Kidney (tissue), 14 donors: ENCODE data around the gene ASAH2B. TPM values are rescaled to one million over a fixed set of nuclear protein-coding genes. Genes with fewer than 3 reads are reported as not detected.

Experiments used
- DNase-seq, 5 donors: peaks; one replicate each; pipeline ENCODE4 v3.0.0-alpha.2; 2013 to 2020
- FAIRE-seq: peaks from 2 replicates; lab custom pipeline; 2012; peaks lifted over from hg19 to GRCh38; lab: Jason Lieb, UNC
- H3K27ac ChIP-seq, 2 donors: one replicate each; pipeline ENCODE4 v1.7.0; 2013; ENCODE audit warnings: low read depth in 2 of 2, low read length in 2 of 2, inconsistent platforms in 1 of 2
- H3K27me3 ChIP-seq: one replicate; pipeline ENCODE4 v1.7.1; 2013; ENCODE audit warnings: low read length, inconsistent platforms; ENCODE audit not compliant: control insufficient read depth, insufficient read depth
- H3K36me3 ChIP-seq, 3 donors: one replicate each; pipeline versions ENCODE4 v1.7.0 to v1.7.1; 2013; ENCODE audit warnings: low read length in 3 of 3, control low read depth in 1 of 3, inconsistent platforms in 1 of 3; ENCODE audit not compliant: insufficient read depth in 3 of 3, control insufficient read depth in 2 of 3
- H3K4me1 ChIP-seq, 3 donors: one replicate each; pipeline versions ENCODE4 v1.7.0 to v1.7.1; 2013; ENCODE audit warnings: low read length in 3 of 3, inconsistent platforms in 1 of 3, low read depth in 1 of 3; ENCODE audit not compliant: control insufficient read depth in 2 of 3, insufficient read depth in 2 of 3
- H3K4me3 ChIP-seq, 3 donors: one replicate each; pipeline versions ENCODE4 v1.7.0 to v1.8.1; 2013; ENCODE audit warnings: low read length in 3 of 3, control low read depth in 1 of 3, inconsistent platforms in 1 of 3
- H3K9ac ChIP-seq, 3 donors: one replicate each; pipeline versions ENCODE4 v1.7.0 to v1.7.1; 2013; ENCODE audit warnings: low read length in 3 of 3, control low read depth in 1 of 3, inconsistent platforms in 1 of 3
- H3K9me3 ChIP-seq, 3 donors: one replicate each; pipeline versions ENCODE4 v1.7.0 to v1.7.1; 2013; ENCODE audit warnings: low read length in 3 of 3, control low read depth in 1 of 3, inconsistent platforms in 1 of 3; ENCODE audit not compliant: control insufficient read depth in 2 of 3, insufficient read depth in 1 of 3
- intact Hi-C: fragments of 100-400 bp; cut with DNase I; formaldehyde crosslinking; loops from one replicate; pipeline ENCODE4 v1.11.1; 2022
- polyA plus RNA-seq: library from polyadenylated mRNA; stranded (reverse); fragments of 350-450 nt; fragmentation: Illumina TruSeq; extraction: RNeasy Lipid Tissue Mini Kit (QIAGEN cat#74804); gene quantifications from one replicate; pipeline ENCODE4 v1.2.3, GENCODE V29; 2014; ENCODE audit warnings: low read depth, low replicate concordance; ENCODE audit not compliant: insufficient read depth
- total RNA-seq: library from RNA; stranded (reverse); fragmentation: NEBNext Ultra II Directional; extraction: Animal tissue kit (Norgen Biotek cat#: 25700); gene quantifications from one replicate; pipeline ENCODE4 v1.2.1, GENCODE V29; 2021
- TF ChIP-seq, protein P1 (sequence below): IDR thresholded peaks from 3 replicates; pipeline ENCODE4 v1.5.1; 2012; ENCODE audit warnings: mild to moderate bottlenecking, moderate library complexity, borderline replicate concordance; ENCODE audit not compliant: insufficient read depth; ENCODE audit errors: extremely low read depth
- donor health status: control.
- donor health status: control.
- donor health status: control.
- donor health status: control.
- donor health status: control.
- donor health status: DM: yes; HTN: yes; CAD: no.
- donor health status: Normal renal cell carcinoma (clear cell type).

The ASAH2B gene
- total and polyA plus RNA-seq, 2 donors from 2014 or later, result 3.6 to 5.2 TPM

DNA sequence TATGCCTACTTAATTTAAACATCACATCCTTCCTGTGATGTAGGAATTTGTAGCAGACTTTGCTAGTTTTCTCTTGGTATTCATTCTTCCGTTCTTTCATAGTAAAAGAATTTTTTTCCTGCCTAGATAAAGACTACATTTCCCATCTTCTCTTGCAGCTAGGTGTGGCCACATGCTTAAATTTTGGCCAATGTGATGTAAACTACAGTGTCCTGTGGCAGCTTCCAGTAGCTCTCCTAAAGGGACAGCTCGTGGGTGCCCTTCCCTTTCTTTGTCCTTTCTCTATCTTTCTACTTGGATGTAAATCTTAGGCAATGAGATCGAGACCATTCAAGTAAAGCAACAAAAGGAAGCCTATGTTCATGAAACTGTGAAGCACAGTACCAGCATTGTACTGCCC, 58.6 kb downstream of the ASAH2B start:
- no peaks in the 10 kb centered on the region for H3K9me3 ChIP-seq
- no peak overlapping the region for H3K9ac ChIP-seq
- no peak overlapping the region for H3K4me3 ChIP-seq
- H3K27me3 ChIP-seq, result no peaks in the 10 kb centered on the region
- no peaks in the 10 kb centered on the region for H3K4me1 ChIP-seq
- DNase-seq, result no peak
- intact Hi-C loops, result no loop called here
- H3K27ac ChIP-seq, result no peak overlapping the region
- TF ChIP-seq, protein P1, sequence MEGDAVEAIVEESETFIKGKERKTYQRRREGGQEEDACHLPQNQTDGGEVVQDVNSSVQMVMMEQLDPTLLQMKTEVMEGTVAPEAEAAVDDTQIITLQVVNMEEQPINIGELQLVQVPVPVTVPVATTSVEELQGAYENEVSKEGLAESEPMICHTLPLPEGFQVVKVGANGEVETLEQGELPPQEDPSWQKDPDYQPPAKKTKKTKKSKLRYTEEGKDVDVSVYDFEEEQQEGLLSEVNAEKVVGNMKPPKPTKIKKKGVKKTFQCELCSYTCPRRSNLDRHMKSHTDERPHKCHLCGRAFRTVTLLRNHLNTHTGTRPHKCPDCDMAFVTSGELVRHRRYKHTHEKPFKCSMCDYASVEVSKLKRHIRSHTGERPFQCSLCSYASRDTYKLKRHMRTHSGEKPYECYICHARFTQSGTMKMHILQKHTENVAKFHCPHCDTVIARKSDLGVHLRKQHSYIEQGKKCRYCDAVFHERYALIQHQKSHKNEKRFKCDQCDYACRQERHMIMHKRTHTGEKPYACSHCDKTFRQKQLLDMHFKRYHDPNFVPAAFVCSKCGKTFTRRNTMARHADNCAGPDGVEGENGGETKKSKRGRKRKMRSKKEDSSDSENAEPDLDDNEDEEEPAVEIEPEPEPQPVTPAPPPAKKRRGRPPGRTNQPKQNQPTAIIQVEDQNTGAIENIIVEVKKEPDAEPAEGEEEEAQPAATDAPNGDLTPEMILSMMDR, result no peak
- no peaks in the 10 kb centered on the region for H3K36me3 ChIP-seq
- FAIRE-seq, result no peak

DNA sequence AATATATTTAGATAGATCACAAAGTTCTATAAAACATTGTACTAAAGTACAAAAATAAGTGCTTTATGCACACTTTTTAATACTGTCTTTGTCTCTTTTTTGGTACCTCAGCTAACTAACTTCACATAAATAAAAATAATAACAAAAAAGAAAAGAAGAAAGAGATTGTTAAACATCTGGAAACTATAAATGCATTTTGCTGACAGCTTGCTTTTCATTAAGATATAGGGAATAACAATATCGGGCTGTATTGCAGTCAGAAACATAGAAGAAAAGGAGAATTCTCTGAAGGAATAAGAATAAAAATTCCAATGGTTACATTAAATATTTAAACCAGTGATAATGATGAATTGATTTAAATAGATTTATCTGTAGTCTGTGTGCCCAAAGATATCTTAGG, 59.9 kb downstream of the ASAH2B start:
- intact Hi-C loops, result no loop called here
- H3K4me3 ChIP-seq, result no peak overlapping the region
- TF ChIP-seq, protein P1, result no peak
- H3K27me3 ChIP-seq, result no peaks in the 10 kb centered on the region
- no peaks in the 10 kb centered on the region for H3K4me1 ChIP-seq
- no peaks in the 10 kb centered on the region for H3K36me3 ChIP-seq
- H3K9ac ChIP-seq, result no peak overlapping the region
- no peak overlapping the region for H3K27ac ChIP-seq
- H3K9me3 ChIP-seq, result no peaks in the 10 kb centered on the region
- no peak for DNase-seq
- no peak for FAIRE-seq

DNA sequence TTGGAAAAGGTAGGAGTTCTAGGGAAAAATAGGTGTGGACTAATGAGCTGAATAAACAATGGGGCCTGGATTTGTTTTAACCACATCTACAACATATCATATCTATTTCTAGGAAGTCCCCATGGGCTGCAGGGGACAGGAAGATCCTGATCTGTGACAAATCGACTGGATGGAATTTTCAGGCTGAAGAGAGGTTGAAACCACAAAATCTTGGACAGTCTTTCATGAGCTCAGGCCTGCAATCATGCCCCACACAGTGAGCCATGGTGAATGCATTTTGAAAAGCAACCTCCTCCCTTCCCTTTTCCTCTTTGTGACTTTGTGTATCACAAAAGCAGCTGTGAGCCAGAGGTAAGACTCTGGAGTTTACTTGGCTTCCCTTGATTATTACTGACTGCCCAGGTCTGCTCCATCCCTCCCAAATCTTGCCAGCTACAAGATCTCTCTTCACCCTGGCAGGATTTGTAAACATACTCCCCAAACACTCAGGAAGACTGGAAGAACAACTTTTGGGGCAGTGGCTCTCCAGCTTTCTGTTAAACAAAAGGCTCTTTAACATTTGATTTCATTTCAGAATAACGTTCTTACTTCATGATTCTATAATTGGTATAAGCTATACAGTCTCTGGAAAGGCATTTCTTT, 66.4 kb downstream of the ASAH2B start:
- peaks cover 0 to 5% (median 0%) of the 10 kb centered on the region in 3 donors for H3K4me1 ChIP-seq
- H3K27ac ChIP-seq, result no peak overlapping the region
- no peaks in the 10 kb centered on the region for H3K27me3 ChIP-seq
- TF ChIP-seq, protein P1, result no peak
- no peaks in the 10 kb centered on the region for H3K9me3 ChIP-seq
- no peak overlapping the region for H3K9ac ChIP-seq
- no peak for DNase-seq
- no peak for FAIRE-seq
- intact Hi-C loops, result no loop called here
- H3K4me3 ChIP-seq, result no peak overlapping the region
- no peaks in the 10 kb centered on the region for H3K36me3 ChIP-seq
